GM12873 (cell line): ENCODE data around the gene TBX6.
A peak's percentile ranks its signal among the peaks of the same experiment; 100 is the strongest.

Experiments used
- CTCF ChIP-seq: IDR thresholded peaks from 2 replicates; pipeline ENCODE4 v1.5.1; 2012; ENCODE audit warnings: low read depth, mild to moderate bottlenecking, moderate library complexity, low read length, control low read depth; ENCODE audit not compliant: insufficient read depth; ENCODE audit errors: missing control alignments

The TBX6 gene

GRCh38 chr16:30065943-30066760, 25.6 kb downstream of the TBX6 start:
- TF ChIP-seq CTCF, result no peak

GRCh38 chr16:30065102-30065942, 26.4 kb downstream of the TBX6 start, which contains the start of gene ALDOA:
TSS of gene ALDOA (plus strand) at chr16:30065760. CDS start at chr16:30066898, 1,138 bp downstream.
- no peak for TF ChIP-seq CTCF

GRCh38 chr16:30064729-30065101, 27.0 kb downstream of the TBX6 start:
- TF ChIP-seq CTCF, result no peak

GRCh38 chr16:30063893-30064728, 27.6 kb downstream of the TBX6 start:
- peak; percentile 44 for TF ChIP-seq CTCF

GRCh38 chr16:30063278-30063892, 28.3 kb downstream of the TBX6 start:
- no peak for TF ChIP-seq CTCF

- no peak for TF ChIP-seq CTCF
These were observed 30.7 kb downstream of the TBX6 start for GRCh38 chr16:30060836-30061554.
